ENCODE results near the gene GTF2E1. TPM values are rescaled to one million over a fixed set of nuclear protein-coding genes. Genes with fewer than 3 reads are reported as not detected.

GTF2E1 gene
- total RNA-seq (2021) (64.5 to 78.0 TPM (median 72.4 TPM) in 3 replicates), Bru-seq, nascent RNA (percentile 93 among the genes with signal in this experiment)
- long read RNA-seq, experiment 1, transcript GTF2E1-201 (5 exons, 3,012 nt) = major isoform, 161 of 212 reads
- long read RNA-seq, experiment 1, partial matches to known transcripts = 39 of 212 reads
- long read RNA-seq, experiment 1, other reads (novel, unspliced or antisense) = 11 of 212 reads
- long read RNA-seq, experiment 2, transcript GTF2E1-201 (5 exons, 3,012 nt) = major isoform, 22 of 70 reads
- long read RNA-seq, experiment 2, partial matches to known transcripts = 46 of 70 reads
- long read RNA-seq, experiment 2, other reads (novel, unspliced or antisense) = 2 of 70 reads
- long read RNA-seq, experiment 3, transcript GTF2E1-201 (5 exons, 3,012 nt) = major isoform, 8 of 16 reads
- long read RNA-seq, experiment 3, partial matches to known transcripts = 0 of 16 reads
- long read RNA-seq, experiment 3, other reads (novel, unspliced or antisense) = 8 of 16 reads

- ChIA-PET POLR2A (interaction anchor here (0.6 to 1.1 kb wide), 4 partner anchors 29 to 223 kb away, joined by 3 to 4 read pairs (median 4); no protein-coding TSS in a partner anchor), CTCF (interaction anchor here (1.0 to 1.7 kb wide), 3 partner anchors 53 to 181 kb away, joined by 5 read pairs; no protein-coding TSS in a partner anchor)
- H3K36me3 Mint-ChIP-seq = peaks cover 39% of the 10 kb centered on the region
- H3K27ac Mint-ChIP-seq = peak within 1 kb of the TSS; percentile 89
- H3K27me3 Mint-ChIP-seq (ENCODE audit: low read depth) = peaks cover 3% of the 10 kb centered on the region; the same call in 1 of the 2 replicates
- ATAC-seq = peak; percentile 99
- peaks cover 21% of the 10 kb centered on the region for H3K9me3 Mint-ChIP-seq
- H3K4me1 Mint-ChIP-seq = peaks cover 31% of the 10 kb centered on the region
- DNase-seq (ENCODE audit: low spot score) = peak; percentile 98
- peak within 1 kb of the TSS; percentile 83 for H3K4me3 Mint-ChIP-seq
- TF ChIP-seq USF2 (CRISPR knock-in tag; IDR thresholded peaks at IDR 0.05) (peak; percentile 53), TP53 (CRISPR knock-in tag; IDR thresholded peaks at IDR 0.05) (no peak), MYBL2 (CRISPR knock-in tag; IDR thresholded peaks at IDR 0.05) (peak; percentile 94), KAT7 (CRISPR knock-in tag; IDR thresholded peaks at IDR 0.05; ENCODE audit: borderline replicate concordance) (no peak), ESRRA (CRISPR knock-in tag; IDR thresholded peaks at IDR 0.05; ENCODE audit: borderline replicate concordance) (no peak), ZNF423 (CRISPR knock-in tag; IDR thresholded peaks at IDR 0.05) (no peak), ZNF281 (CRISPR knock-in tag; IDR thresholded peaks at IDR 0.05) (no peak), ZBTB21 (CRISPR knock-in tag; IDR thresholded peaks at IDR 0.05; ENCODE audit: borderline replicate concordance) (no peak), GABPB1 (CRISPR knock-in tag; IDR thresholded peaks at IDR 0.05) (0 out of 2 replicates have a peak, but pooled peaks have one; percentile 9), ATF2 (CRISPR knock-in tag; IDR thresholded peaks at IDR 0.05; ENCODE audit: borderline replicate concordance, low read depth) (no peak), FOXP4 (CRISPR knock-in tag; IDR thresholded peaks at IDR 0.05) (no peak; the same call in 1 of the 2 replicates), ZNF219 (CRISPR knock-in tag; IDR thresholded peaks at IDR 0.05; ENCODE audit: borderline replicate concordance) (no peak), ZNF317 (CRISPR knock-in tag; IDR thresholded peaks at IDR 0.05; ENCODE audit: borderline replicate concordance, low read depth) (no peak), ZNF532 (CRISPR knock-in tag; IDR thresholded peaks at IDR 0.05; ENCODE audit: borderline replicate concordance) (no peak), JUN (CRISPR knock-in tag; IDR thresholded peaks at IDR 0.05) (no peak; the same call in 1 of the 2 replicates), TEAD1 (CRISPR knock-in tag; IDR thresholded peaks at IDR 0.05) (no peak), ZNF121 (CRISPR knock-in tag; IDR thresholded peaks at IDR 0.05) (no peak), ELF4 (CRISPR knock-in tag; IDR thresholded peaks at IDR 0.05; ENCODE audit: low read depth) (no peak), ZNF425 (CRISPR knock-in tag; conservative IDR thresholded peaks at IDR 0.05) (no peak)
Observed at GRCh38 chr3:120742198-120742848, at the start of gene GTF2E1, which contains the start of gene RABL3. GTF2E1 (plus strand) TSS chr3:120742744; CDS start chr3:120750553, 7,809 bp downstream. RABL3 (minus strand) TSS chr3:120742516; CDS start chr3:120742507, 9 bp downstream.

Data from WTC11 (cell line).